Measurements from ENCODE around the gene TTC33.
A peak's percentile ranks its signal among the peaks of the same experiment; 100 is the strongest.
"Not testable (repeated sequence)": the region's sequence is repeated elsewhere in the genome, so short reads cannot be mapped to it uniquely, and the experiment has no call there.

TTC33 gene

DNA sequence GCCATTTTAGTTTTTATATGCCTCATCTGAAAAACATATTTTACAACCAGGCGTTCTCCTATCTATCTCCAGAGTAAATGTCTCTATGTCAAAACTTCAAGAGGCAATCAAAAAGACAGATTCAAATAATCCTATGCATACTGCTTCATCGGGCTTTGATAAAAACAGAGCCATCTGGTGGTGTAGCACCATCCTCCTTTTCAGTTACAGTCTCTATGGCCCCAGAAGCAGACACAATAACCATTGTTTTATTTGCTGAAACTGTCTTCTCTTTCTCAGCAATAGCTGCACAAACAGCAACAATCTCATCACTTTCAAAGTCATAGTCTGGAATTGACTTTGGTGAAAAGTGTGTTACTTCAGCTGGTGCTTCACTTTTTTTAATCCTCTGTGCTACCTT is 39.8 kb downstream of the TTC33 start:
- DNase-seq, result no peak

GRCh38 chr5:40714001-40714400 is 41.8 kb downstream of the TTC33 start:
- no peak for DNase-seq

DNA sequence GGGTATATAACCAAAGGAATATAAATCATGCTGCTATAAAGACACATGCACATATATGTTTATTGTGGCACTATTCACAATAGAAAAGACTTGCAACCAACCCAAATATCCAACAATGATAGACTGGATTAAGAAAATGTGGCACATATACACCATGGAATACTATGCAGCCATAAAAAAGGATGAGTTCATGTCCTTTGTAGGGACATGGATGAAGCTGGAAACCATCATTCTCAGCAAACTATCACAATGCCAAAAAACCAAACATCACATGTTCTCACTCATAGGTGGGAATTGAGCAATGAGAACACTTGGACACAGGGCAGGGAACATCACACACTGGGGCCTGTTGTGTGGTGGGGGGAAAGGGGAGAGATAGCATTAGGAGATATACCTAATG is 45.2 kb downstream of the TTC33 start:
- not testable (repeated sequence) for DNase-seq

- not testable (repeated sequence) for DNase-seq
Observed at GRCh38 chr5:40705484-40705883, 50.3 kb downstream of the TTC33 start.

GRCh38 chr5:40702027-40702426 is 53.7 kb downstream of the TTC33 start:
- not testable (repeated sequence) for DNase-seq

- DNase-seq, result no peak
Observed at GRCh38 chr5:40700116-40700782, 55.5 kb downstream of the TTC33 start.

DNA sequence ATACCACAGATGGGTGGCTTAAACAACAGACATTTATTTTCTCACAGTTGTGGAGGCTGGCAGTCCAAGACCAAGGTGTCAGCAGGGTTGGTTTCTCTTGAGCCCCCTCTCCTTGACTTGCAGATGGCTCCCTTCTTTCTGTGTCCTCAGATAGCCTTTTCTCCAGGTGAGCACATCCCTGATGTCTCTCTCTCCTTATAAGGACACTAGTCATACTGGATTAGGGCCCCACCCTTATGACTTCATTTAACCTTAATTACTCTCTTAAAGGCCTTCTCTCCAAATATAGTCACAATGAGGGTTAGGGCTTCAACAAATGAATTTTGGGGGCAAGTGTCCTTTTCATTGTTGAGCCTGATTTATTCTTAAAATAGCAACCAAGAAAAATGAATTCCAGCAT is 61.3 kb downstream of the TTC33 start:
- no peak for DNase-seq

DNA sequence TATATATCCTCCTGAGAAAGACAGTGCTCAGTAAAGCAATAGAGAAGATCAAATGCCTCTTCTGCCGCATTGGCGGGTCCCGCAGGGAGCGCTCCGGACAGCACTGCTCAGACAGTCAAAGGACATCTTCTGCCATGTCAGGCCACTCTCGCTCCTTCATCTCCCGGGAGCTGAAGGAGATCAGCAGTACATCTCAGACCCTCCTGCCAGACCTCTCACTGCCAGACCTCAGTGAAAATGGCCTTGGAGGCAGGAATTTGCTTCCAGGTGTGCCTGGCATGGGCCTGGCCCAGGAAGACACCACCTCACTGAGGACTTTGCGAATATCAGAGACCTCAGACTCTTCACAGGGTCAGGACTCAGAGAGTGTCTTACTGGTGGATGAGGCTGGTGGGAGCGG is 63.9 kb downstream of the TTC33 start:
- DNase-seq, result no peak

- no peak for DNase-seq
Observed at GRCh38 chr5:40690267-40690666, 65.5 kb downstream of the TTC33 start.

GRCh38 chr5:40689438-40689837 is 66.3 kb downstream of the TTC33 start:
- peak; percentile 38 to 48 for DNase-seq

DNA sequence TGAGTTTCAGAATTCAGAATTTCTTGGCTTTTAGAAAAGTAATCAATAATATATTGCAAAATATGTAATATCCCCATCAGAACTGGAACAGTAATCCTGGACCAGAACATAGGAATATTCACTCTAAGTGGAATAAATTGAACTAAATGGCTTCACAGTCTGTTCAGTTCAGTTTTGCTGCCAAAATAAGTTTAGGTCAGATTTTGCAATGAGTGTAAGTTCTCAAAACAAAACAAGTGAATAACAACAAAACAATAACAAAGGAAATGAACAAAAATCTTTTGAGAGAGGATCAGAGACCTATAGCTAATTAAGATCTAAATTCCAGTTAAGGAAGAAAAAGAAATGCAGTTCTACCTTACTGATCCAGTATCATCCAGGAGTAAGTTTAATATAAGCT is 66.8 kb downstream of the TTC33 start:
- no peak for DNase-seq

GRCh38 chr5:40688127-40688761 is 67.5 kb downstream of the TTC33 start:
- peak; percentile 87 to 90 for DNase-seq

DNA sequence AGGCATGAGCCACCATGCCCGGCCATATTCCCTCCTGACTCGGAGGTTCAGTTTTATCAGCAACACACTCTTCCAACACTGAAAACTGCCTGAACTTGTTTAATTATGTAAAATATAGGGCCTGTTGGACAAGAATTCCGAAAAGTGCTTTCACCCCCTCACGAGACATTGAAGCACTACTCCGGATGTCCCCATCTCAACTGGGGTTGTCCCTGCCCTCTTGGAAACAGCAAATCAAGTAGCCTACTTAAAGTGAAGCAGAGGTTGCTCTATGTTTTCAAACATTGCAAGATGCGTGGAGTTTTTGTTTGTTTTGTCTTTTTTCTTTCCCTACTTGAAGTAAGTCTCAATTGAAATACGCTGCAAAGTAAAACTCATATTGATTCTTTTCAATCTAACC is 68.4 kb downstream of the TTC33 start:
- DNase-seq, result no peak

DNA sequence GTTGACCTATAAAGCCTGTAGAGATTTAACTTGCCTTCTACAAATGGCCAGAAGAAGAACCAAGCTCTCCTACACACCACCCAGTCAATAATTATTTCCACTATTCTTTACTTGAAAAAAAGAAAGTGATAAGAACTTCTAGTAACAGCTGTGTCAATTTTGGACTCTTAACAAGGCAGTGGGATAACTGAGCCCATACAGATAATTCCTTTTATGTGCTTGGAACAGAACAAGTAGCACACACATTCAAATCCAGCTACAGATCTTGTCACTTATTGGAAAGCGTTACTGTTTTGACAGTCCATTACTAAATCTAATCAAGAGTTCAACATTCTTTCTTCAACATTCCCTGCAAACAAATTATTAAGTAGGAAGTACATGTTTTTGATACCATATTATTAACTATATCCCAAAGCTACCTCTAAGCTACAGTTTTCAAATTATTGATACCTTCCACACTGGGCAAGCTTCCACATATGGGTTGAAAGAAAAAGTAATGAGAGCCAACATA is 69.7 kb downstream of the TTC33 start:
- no peak for DNase-seq

GRCh38 chr5:40685193-40685592 is 70.6 kb downstream of the TTC33 start:
- DNase-seq, result no peak

DNA sequence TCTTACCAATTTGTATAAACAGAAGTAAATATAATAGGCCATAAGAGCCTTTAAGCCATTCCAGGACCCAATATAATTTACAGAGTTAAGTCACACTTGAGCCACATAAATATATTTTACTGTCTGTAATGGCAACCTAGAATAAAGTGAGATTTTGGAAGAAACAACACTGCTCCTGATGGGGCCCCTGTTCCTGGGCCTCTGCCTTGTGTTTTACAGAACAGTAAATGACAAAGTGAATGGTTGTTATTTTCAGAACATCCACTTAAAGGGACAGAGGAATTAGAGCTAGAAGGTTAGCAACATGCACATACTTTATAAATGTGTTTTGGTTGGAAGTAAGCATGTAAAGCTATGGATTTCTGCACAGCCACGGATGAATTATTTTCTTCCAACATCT is 72.5 kb downstream of the TTC33 start:
- DNase-seq, result no peak

DNA sequence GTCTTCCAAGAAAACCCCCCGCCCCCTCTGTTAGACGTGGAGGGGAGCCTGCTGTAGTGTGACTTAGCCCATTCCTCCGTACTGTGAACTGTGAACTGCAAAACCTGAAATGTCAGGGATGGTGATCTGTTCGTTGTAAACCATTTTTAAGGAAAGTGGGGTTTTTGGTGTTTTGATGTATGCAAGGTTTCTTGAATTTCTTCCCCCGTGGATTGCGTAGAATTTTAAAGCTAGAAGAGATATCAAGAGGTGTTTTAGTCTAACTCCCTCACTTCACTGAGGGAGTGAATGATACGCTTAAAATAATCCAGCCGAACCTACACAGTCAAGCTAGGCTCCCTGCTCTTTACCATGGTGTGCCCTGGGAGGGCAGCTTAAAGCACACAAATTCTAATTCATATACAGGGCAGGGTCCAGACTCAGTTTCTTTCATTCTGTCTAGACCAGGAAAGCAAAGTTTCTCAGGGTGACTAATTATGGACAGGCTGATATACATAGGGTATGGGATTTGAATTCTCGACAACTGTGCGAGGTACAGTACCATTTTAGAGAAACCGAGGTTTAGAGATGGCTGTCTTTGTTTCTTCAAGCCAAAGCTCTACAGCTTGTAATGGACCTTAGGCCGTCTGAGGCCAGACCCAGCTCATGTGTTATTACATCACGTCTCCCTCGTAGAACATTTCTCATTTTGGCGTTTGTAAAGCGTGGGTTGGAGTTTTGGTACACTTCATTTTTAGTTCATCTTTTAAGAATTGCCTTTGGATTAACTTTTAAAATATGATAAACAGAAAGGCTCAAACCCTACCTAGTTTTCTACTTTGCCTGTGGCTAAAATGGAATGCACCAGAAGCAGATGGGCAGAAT is 73.4 kb downstream of the TTC33 start:
- peak; percentile 74 to 77 for DNase-seq

DNA sequence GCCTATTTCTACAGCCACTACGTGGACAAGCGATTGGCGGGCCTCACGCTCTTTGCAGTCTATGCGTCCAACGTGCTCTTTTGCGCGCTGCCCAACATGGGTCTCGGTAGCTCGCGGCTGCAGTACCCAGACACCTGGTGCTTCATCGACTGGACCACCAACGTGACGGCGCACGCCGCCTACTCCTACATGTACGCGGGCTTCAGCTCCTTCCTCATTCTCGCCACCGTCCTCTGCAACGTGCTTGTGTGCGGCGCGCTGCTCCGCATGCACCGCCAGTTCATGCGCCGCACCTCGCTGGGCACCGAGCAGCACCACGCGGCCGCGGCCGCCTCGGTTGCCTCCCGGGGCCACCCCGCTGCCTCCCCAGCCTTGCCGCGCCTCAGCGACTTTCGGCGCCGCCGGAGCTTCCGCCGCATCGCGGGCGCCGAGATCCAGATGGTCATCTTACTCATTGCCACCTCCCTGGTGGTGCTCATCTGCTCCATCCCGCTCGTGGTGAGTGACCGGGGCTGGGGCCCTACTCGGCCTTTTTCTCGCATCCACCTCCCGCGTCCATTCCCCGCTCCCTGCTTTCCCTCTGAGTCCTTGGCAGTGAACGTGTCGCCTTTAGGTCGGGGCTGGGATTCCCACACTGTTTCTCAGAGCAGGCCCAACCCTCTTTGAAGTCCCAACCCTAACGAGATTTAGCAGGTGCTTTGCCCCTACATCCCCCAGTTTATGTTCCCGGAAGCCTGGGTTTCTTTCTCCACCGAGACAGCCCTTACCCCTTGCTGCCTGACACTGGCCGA is 74.2 kb downstream of the TTC33 start:
- peak; percentile 29 to 63 for DNase-seq

DNA sequence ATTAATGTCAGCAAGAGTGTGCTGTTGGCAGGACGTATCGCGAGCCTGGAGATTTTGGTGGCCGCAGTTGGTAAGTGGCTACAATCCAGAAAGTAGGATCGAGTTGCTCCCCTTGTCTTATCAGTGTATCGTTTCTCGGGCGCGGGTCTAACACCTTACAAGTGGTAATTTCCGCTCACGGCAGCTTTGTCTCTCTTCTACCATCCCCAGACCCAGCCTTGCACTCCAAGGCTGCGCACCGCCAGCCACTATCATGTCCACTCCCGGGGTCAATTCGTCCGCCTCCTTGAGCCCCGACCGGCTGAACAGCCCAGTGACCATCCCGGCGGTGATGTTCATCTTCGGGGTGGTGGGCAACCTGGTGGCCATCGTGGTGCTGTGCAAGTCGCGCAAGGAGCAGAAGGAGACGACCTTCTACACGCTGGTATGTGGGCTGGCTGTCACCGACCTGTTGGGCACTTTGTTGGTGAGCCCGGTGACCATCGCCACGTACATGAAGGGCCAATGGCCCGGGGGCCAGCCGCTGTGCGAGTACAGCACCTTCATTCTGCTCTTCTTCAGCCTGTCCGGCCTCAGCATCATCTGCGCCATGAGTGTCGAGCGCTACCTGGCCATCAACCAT is 74.9 kb downstream of the TTC33 start:
- peak in 1 of 2 donors; percentile 24 for DNase-seq

GRCh38 chr5:40679913-40680681 is 75.7 kb downstream of the TTC33 start, which contains the start of gene PTGER4:
Gene PTGER4, plus strand, starts transcription at chr5:40679915. Its CDS starts 1,079 bp downstream, at chr5:40680994.
- no peak for DNase-seq

Measured in inflammatory macrophage (primary cell).